ENCODE results near the gene CCDC187. TPM values are rescaled to one million over a fixed set of nuclear protein-coding genes. Genes with fewer than 3 reads are reported as not detected.

The CCDC187 gene
- total RNA-seq, 1 donor from 2014 or later, result not detected

- intact Hi-C loops (cut with DNase I), result no loop called here
Measured at GRCh38 chr9:136295542-136296433, 8.1 kb downstream of the CCDC187 start.

DNA sequence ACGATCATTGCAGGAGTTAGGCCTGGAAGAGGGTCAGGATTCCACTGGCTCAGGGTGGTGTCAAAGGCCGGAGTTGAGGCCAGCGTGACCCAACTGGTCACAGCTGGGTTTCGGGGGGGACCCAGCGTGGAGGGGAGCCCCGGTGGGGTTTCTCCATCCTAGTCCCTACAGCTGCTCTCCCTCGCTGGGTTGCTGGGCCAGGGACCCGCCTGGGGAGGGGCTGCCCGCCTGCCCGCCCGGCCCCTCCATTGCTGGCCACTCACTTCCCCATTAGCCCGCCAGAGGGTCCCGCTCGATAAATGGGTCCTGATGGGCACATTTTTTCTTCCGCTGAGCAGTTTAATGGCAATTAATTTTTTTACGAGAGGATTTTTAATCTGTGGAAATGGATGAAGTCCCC, 8.8 kb downstream of the CCDC187 start:
- no peak for TF ChIP-seq POLR2AphosphoS5 (IDR thresholded peaks at IDR 0.05; ENCODE audit: insufficient read depth in 1 of 2, low read depth in 1 of 2)
- intact Hi-C loops (cut with DNase I), result no loop called here
- Histone ChIP-seq H3K4me3 (no peak overlapping the region), H3K9me3 (no peaks in the 10 kb centered on the region), H3K4me1 (peaks cover 6% of the 10 kb centered on the region), H3K36me3 (no peaks in the 10 kb centered on the region), H3K27me3 (no peaks in the 10 kb centered on the region), H3K27ac (no peak overlapping the region)
- DNase-seq (ENCODE audit: extremely low spot score in 2 of 2), result no peak

More at GRCh38 chr9:136295542-136296433, 8.1 kb downstream of the CCDC187 start:
- no peak for DNase-seq (ENCODE audit: extremely low spot score in 2 of 2)
- no peaks in the 10 kb centered on the region for H3K36me3 ChIP-seq
- H3K4me1 ChIP-seq, result peaks cover 6% of the 10 kb centered on the region
- no peaks in the 10 kb centered on the region for H3K9me3 ChIP-seq
- H3K27ac ChIP-seq, result no peak overlapping the region
- H3K27me3 ChIP-seq, result no peaks in the 10 kb centered on the region
- H3K4me3 ChIP-seq, result no peak overlapping the region
- TF ChIP-seq, protein P1, sequence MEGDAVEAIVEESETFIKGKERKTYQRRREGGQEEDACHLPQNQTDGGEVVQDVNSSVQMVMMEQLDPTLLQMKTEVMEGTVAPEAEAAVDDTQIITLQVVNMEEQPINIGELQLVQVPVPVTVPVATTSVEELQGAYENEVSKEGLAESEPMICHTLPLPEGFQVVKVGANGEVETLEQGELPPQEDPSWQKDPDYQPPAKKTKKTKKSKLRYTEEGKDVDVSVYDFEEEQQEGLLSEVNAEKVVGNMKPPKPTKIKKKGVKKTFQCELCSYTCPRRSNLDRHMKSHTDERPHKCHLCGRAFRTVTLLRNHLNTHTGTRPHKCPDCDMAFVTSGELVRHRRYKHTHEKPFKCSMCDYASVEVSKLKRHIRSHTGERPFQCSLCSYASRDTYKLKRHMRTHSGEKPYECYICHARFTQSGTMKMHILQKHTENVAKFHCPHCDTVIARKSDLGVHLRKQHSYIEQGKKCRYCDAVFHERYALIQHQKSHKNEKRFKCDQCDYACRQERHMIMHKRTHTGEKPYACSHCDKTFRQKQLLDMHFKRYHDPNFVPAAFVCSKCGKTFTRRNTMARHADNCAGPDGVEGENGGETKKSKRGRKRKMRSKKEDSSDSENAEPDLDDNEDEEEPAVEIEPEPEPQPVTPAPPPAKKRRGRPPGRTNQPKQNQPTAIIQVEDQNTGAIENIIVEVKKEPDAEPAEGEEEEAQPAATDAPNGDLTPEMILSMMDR (IDR thresholded peaks at IDR 0.05), result no peak
- TF ChIP-seq POLR2A (IDR thresholded peaks at IDR 0.05) (no peak), POLR2AphosphoS5 (IDR thresholded peaks at IDR 0.05; ENCODE audit: insufficient read depth in 1 of 2, low read depth in 1 of 2) (no peak)

DNA sequence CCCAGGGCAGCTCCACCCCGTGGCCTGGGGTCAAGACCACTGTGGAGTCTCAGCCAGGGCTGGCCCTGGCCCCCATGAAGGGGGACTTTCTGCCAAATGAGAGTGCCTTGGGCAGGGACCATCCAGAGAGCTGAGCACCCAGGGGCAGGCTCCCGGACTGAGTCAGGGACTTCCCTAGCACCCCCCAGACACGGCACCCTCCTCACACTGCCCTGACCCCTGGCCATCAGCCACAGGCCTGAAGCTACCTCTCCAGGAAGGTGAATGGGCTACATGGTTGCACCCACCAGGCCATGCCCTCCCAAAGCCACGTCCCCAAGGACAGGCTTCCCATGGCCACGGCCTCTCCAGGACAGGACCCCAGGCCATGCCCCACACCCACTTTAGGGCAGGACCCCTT, 9.5 kb downstream of the CCDC187 start:
- no peaks in the 10 kb centered on the region for H3K9me3 ChIP-seq
- H3K27ac ChIP-seq, result no peak overlapping the region
- peaks cover 6% of the 10 kb centered on the region for H3K4me1 ChIP-seq
- intact Hi-C loops (cut with DNase I), result no loop called here
- TF ChIP-seq POLR2A (IDR thresholded peaks at IDR 0.05) (no peak), POLR2AphosphoS5 (IDR thresholded peaks at IDR 0.05; ENCODE audit: insufficient read depth in 1 of 2, low read depth in 1 of 2) (no peak)
- TF ChIP-seq, protein P1 (IDR thresholded peaks at IDR 0.05), result no peak
- no peaks in the 10 kb centered on the region for H3K27me3 ChIP-seq
- no peaks in the 10 kb centered on the region for H3K36me3 ChIP-seq
- no peak overlapping the region for H3K4me3 ChIP-seq
- DNase-seq (ENCODE audit: extremely low spot score in 2 of 2), result no peak

DNA sequence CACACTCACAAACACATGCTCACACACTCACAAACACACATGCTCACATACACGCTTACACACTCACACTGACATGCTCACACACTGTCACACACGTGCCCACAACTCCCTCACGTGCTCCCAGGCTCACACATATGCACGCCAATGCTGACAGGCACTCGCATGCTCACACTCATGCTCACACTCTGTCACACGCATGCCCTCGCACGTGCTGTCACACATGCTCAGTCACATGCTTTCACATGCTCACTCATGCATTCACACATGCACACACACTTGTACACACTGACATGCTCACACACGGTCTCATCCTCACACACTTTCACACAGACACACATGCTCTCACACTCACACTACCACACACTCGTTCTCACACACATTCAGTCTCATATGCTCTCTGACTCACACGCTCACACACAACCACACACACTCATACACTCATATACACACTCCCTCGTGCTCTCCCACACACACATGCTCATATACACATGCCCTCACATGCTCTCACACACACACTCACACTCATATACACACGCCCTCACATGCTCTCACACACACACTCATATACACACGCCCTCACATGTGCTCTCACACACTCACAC, 10.3 kb downstream of the CCDC187 start:
- no peak for DNase-seq (ENCODE audit: extremely low spot score in 2 of 2)
- Histone ChIP-seq H3K9me3 (no peaks in the 10 kb centered on the region), H3K27me3 (no peaks in the 10 kb centered on the region), H3K4me1 (peaks cover 6% of the 10 kb centered on the region), H3K4me3 (no peak overlapping the region), H3K36me3 (no peaks in the 10 kb centered on the region), H3K27ac (no peak overlapping the region)
- intact Hi-C loops (cut with DNase I), result no loop called here
- TF ChIP-seq, protein P1 (IDR thresholded peaks at IDR 0.05), result no peak
- no peak for TF ChIP-seq POLR2AphosphoS5 (IDR thresholded peaks at IDR 0.05; ENCODE audit: insufficient read depth in 1 of 2, low read depth in 1 of 2)
- no peak for TF ChIP-seq POLR2A (IDR thresholded peaks at IDR 0.05)

- TF ChIP-seq, protein P1 (IDR thresholded peaks at IDR 0.05), result no peak
- TF ChIP-seq POLR2AphosphoS5 (IDR thresholded peaks at IDR 0.05; ENCODE audit: insufficient read depth in 1 of 2, low read depth in 1 of 2), result no peak
- no peak for TF ChIP-seq POLR2A (IDR thresholded peaks at IDR 0.05)
- Histone ChIP-seq H3K27ac (no peak overlapping the region), H3K9me3 (no peaks in the 10 kb centered on the region), H3K36me3 (no peaks in the 10 kb centered on the region), H3K27me3 (no peaks in the 10 kb centered on the region), H3K4me3 (no peak overlapping the region), H3K4me1 (peaks cover 6% of the 10 kb centered on the region)
- intact Hi-C loops (cut with DNase I), result no loop called here
- no peak for DNase-seq (ENCODE audit: extremely low spot score in 2 of 2)
Measured at GRCh38 chr9:136292591-136293448, 11.1 kb downstream of the CCDC187 start.
